Tibial nerve (tissue), 3 donors: Measurements from ENCODE around the gene POMT2.

Source experiments
- CTCF ChIP-seq, 5 experiments: fragments of 200-600 bp in 3 of 5; fragments of 450-650 bp in 2 of 5; sonication (generic) in 3 of 5; IDR thresholded peaks; one replicate each; pipeline ENCODE4 v1.5.1; 2016 to 2019; ENCODE audit warnings: antibody characterized with exemption in 5 of 5, mild to moderate bottlenecking in 3 of 5, moderate library complexity in 2 of 5
- POLR2A ChIP-seq, 2 donors: fragments of 450-650 bp; IDR thresholded peaks; one replicate each; pipeline ENCODE4 v1.6.1; 2017; ENCODE audit warnings: antibody characterized with exemption in 2 of 2, mild to moderate bottlenecking in 2 of 2, moderate library complexity in 2 of 2

DNA sequence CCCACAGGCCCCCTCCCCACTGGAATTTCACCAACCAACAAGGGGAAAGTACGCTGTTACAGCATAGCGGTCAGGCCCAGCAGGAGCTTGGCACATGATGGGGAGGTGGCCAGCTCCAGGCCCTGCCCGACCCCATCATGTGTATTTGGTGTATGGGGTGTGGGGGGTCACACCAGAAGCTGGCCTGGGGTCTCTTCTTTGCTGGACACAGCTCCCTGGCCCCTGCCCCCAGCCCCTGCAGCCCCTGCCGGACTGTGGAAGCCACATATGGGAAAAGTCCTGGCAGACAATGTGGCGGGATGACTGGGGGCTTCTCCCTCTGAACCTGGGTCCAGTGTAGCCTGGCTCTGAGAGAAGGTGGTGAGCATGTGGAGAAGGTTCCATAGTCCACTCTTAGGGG is 62.1 kb downstream of the POMT2 start:
- TF ChIP-seq CTCF (IDR thresholded peaks at IDR 0.05) (no peak), POLR2A (IDR thresholded peaks at IDR 0.05) (no peak)
